Measurements from ENCODE around the gene PIWIL1.

- no peak for TF ChIP-seq POLR2A (IDR thresholded peaks at IDR 0.05; ENCODE audit: low read depth, low read length)
- no peak for TF ChIP-seq POLR2AphosphoS5 (IDR thresholded peaks at IDR 0.05; ENCODE audit: low read depth, low read length)
- TF ChIP-seq TAF1 (IDR thresholded peaks at IDR 0.05; ENCODE audit: borderline replicate concordance, low read depth, low read length): no peak
These were observed 6.5 kb upstream of the PIWIL1 start for GRCh38 chr12:130331146-130331545.
